HepG2 (cell line): ENCODE results near the gene SLC27A1. TPM values are rescaled to one million over a fixed set of nuclear protein-coding genes. Genes with fewer than 3 reads are reported as not detected.
A peak's percentile ranks its signal among the peaks of the same experiment; 100 is the strongest.

Experiments used
- HMG20B ChIP-seq: conservative IDR thresholded peaks from 2 replicates; pipeline ENCODE4 v1.6.1; 2016; ENCODE audit warnings: missing genetic modification reagents, missing compliant biosample characterization
- HNF4A ChIP-seq: sonication (generic); formaldehyde crosslinking; IDR thresholded peaks from 2 replicates; pipeline ENCODE4 v1.4.0; 2020; ENCODE audit warnings: missing genetic modification reagents
- MAX ChIP-seq: IDR thresholded peaks from 2 replicates; pipeline ENCODE4 v1.6.1; 2012; ENCODE audit warnings: inconsistent platforms
- NCOA2 ChIP-seq: sonication (generic); formaldehyde crosslinking; IDR thresholded peaks from 2 replicates; pipeline ENCODE4 v1.8.0; 2022; ENCODE audit warnings: inconsistent platforms
- PAXIP1 ChIP-seq: sonication (generic); formaldehyde crosslinking; conservative IDR thresholded peaks from 2 replicates; pipeline ENCODE4 v1.4.0; 2020; ENCODE audit warnings: mild to moderate bottlenecking, missing genetic modification reagents, moderate library complexity
- RBFOX2 ChIP-seq: fragments of 200-400 bp; formaldehyde crosslinking; IDR thresholded peaks from 2 replicates; pipeline ENCODE4 v1.6.1; 2017; ENCODE audit warnings: low read depth, mild to moderate bottlenecking, low read length
- SPEN ChIP-seq: sonication (generic); formaldehyde crosslinking; IDR thresholded peaks from 2 replicates; pipeline ENCODE4 v1.5.1; 2020; ENCODE audit warnings: low read depth, mild to moderate bottlenecking, missing genetic modification reagents
- ZFP91 ChIP-seq: sonication (generic); formaldehyde crosslinking; IDR thresholded peaks from 2 replicates; pipeline ENCODE4 v1.9.0; 2022; ENCODE audit warnings: missing genetic modification reagents, mild to moderate bottlenecking, borderline replicate concordance
- ZNF12 ChIP-seq: sonication (generic); formaldehyde crosslinking; IDR thresholded peaks from 2 replicates; pipeline ENCODE4 v1.5.0; 2020; ENCODE audit warnings: missing genetic modification reagents
- polyA plus RNA-seq, 8 experiments: library from polyadenylated mRNA; depleted of rRNA in 3 of 8; stranded (reverse) in 7 of 8; unstranded in 1 of 8; fragments of >200 nt; fragmentation: Illumina TruSeq in 4 of 8; extraction: Trizol in 4 of 8; gene quantifications; 2 replicates each; pipeline versions ENCODE4 v1.2.1 to v1.2.3, GENCODE V29; 2011 to 2016; ENCODE audit warnings: low read depth in 4 of 8, missing spikeins in 1 of 8, mixed read lengths in 1 of 8; ENCODE audit not compliant: insufficient read depth in 1 of 8
- total RNA-seq, 5 experiments: library from RNA; depleted of rRNA; stranded (reverse); fragments of >200 nt; fragmentation: Illumina TruSeq; extraction: Trizol; gene quantifications; 2 replicates each; pipeline ENCODE4 v1.2.3, GENCODE V29; 2016; ENCODE audit warnings: low read depth in 1 of 5
- TF ChIP-seq, protein P1 (sequence below): sonication (generic); formaldehyde crosslinking; IDR thresholded peaks from 2 replicates; pipeline ENCODE4 v1.5.1; 2020; ENCODE audit warnings: mild to moderate bottlenecking, missing genetic modification reagents, borderline replicate concordance
- TF ChIP-seq, protein P2 (sequence below): sonication (generic); formaldehyde crosslinking; IDR thresholded peaks from 2 replicates; pipeline ENCODE4 v1.5.0; 2020; ENCODE audit warnings: mild to moderate bottlenecking, missing genetic modification reagents
- TF ChIP-seq, protein P3 (sequence below): sonication (generic); formaldehyde crosslinking; IDR thresholded peaks from 2 replicates; pipeline ENCODE4 v1.4.0; 2020; ENCODE audit warnings: missing genetic modification reagents

SLC27A1 gene
- total and polyA plus RNA-seq, 2 of the 13 experiments (the other 11 are each of a cell fraction or from before 2014, with no cell fraction given), result 4.1 to 8.8 TPM

GRCh38 chr19:17475541-17476115, 5.3 kb downstream of the SLC27A1 start (continued):
- TF ChIP-seq RBFOX2 (peak; percentile 29; the same call in 1 of the 2 replicates), ZFP91 (CRISPR knock-in tag) (peak; percentile 53; the same call in 1 of the 2 replicates), HNF4A (CRISPR knock-in tag) (0 out of 2 replicates have a peak, but pooled peaks have one; percentile 18), ZNF12 (CRISPR knock-in tag) (peak; percentile 10; the same call in 1 of the 2 replicates), SPEN (peak; percentile 54; the same call in 1 of the 2 replicates), MAX (peak; percentile 78), NCOA2 (CRISPR knock-in tag) (0 out of 2 replicates have a peak, but pooled peaks have one; percentile 56), PAXIP1 (CRISPR knock-in tag) (peak; percentile 80), HMG20B (peak; percentile 35; the same call in 1 of the 2 replicates)
- TF ChIP-seq, protein P1, sequence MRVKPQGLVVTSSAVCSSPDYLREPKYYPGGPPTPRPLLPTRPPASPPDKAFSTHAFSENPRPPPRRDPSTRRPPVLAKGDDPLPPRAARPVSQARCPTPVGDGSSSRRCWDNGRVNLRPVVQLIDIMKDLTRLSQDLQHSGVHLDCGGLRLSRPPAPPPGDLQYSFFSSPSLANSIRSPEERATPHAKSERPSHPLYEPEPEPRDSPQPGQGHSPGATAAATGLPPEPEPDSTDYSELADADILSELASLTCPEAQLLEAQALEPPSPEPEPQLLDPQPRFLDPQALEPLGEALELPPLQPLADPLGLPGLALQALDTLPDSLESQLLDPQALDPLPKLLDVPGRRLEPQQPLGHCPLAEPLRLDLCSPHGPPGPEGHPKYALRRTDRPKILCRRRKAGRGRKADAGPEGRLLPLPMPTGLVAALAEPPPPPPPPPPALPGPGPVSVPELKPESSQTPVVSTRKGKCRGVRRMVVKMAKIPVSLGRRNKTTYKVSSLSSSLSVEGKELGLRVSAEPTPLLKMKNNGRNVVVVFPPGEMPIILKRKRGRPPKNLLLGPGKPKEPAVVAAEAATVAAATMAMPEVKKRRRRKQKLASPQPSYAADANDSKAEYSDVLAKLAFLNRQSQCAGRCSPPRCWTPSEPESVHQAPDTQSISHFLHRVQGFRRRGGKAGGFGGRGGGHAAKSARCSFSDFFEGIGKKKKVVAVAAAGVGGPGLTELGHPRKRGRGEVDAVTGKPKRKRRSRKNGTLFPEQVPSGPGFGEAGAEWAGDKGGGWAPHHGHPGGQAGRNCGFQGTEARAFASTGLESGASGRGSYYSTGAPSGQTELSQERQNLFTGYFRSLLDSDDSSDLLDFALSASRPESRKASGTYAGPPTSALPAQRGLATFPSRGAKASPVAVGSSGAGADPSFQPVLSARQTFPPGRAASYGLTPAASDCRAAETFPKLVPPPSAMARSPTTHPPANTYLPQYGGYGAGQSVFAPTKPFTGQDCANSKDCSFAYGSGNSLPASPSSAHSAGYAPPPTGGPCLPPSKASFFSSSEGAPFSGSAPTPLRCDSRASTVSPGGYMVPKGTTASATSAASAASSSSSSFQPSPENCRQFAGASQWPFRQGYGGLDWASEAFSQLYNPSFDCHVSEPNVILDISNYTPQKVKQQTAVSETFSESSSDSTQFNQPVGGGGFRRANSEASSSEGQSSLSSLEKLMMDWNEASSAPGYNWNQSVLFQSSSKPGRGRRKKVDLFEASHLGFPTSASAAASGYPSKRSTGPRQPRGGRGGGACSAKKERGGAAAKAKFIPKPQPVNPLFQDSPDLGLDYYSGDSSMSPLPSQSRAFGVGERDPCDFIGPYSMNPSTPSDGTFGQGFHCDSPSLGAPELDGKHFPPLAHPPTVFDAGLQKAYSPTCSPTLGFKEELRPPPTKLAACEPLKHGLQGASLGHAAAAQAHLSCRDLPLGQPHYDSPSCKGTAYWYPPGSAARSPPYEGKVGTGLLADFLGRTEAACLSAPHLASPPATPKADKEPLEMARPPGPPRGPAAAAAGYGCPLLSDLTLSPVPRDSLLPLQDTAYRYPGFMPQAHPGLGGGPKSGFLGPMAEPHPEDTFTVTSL, result peak; percentile 56; the same call in 1 of the 2 replicates
- TF ChIP-seq, protein P2, sequence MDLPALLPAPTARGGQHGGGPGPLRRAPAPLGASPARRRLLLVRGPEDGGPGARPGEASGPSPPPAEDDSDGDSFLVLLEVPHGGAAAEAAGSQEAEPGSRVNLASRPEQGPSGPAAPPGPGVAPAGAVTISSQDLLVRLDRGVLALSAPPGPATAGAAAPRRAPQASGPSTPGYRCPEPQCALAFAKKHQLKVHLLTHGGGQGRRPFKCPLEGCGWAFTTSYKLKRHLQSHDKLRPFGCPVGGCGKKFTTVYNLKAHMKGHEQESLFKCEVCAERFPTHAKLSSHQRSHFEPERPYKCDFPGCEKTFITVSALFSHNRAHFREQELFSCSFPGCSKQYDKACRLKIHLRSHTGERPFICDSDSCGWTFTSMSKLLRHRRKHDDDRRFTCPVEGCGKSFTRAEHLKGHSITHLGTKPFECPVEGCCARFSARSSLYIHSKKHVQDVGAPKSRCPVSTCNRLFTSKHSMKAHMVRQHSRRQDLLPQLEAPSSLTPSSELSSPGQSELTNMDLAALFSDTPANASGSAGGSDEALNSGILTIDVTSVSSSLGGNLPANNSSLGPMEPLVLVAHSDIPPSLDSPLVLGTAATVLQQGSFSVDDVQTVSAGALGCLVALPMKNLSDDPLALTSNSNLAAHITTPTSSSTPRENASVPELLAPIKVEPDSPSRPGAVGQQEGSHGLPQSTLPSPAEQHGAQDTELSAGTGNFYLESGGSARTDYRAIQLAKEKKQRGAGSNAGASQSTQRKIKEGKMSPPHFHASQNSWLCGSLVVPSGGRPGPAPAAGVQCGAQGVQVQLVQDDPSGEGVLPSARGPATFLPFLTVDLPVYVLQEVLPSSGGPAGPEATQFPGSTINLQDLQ (CRISPR knock-in tag), result no peak
- TF ChIP-seq, protein P3, sequence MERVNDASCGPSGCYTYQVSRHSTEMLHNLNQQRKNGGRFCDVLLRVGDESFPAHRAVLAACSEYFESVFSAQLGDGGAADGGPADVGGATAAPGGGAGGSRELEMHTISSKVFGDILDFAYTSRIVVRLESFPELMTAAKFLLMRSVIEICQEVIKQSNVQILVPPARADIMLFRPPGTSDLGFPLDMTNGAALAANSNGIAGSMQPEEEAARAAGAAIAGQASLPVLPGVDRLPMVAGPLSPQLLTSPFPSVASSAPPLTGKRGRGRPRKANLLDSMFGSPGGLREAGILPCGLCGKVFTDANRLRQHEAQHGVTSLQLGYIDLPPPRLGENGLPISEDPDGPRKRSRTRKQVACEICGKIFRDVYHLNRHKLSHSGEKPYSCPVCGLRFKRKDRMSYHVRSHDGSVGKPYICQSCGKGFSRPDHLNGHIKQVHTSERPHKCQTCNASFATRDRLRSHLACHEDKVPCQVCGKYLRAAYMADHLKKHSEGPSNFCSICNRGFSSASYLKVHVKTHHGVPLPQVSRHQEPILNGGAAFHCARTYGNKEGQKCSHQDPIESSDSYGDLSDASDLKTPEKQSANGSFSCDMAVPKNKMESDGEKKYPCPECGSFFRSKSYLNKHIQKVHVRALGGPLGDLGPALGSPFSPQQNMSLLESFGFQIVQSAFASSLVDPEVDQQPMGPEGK, result peak; percentile 66
